ENCODE data around the gene SLC12A3.
"Not testable (repeated sequence)": the region's sequence is repeated elsewhere in the genome, so short reads cannot be mapped to it uniquely, and the experiment has no call there.

Gene SLC12A3

DNA sequence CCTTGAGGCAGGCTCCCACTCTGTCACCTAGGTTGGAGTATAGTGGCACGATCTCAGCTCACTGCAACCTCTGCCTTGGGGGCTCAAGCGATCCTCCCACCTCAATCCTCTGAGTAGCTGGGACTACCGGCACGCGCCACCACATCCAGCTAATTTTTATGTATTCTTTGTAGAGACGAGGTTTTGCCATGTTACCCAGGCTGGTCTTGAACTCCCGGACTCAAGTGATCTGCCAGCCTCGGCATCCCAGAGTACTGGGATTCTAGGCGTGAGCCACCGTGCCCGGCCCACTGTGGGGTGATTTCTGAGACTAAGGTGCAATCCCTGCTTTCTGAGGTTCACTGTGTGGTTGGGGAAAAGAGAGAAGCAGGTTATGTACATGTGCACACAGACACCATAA is 12.0 kb upstream of the SLC12A3 start:
- ATAC-seq (replicated peaks) (no peak), DNase-seq (no peak)
- Mint-ChIP-seq H3K9me3 (no peaks in the 10 kb centered on the region), H3K36me3 (peaks cover 1 to 5% of the 10 kb centered on the region in 2 donors), H3K4me1 (peaks cover 5 to 14% of the 10 kb centered on the region in 2 donors), H3K27me3 (no peaks in the 10 kb centered on the region), H3K4me3 (no peak overlapping the region), H3K27ac (no peak overlapping the region)

- no peaks in the 10 kb centered on the region for H3K27me3 Mint-ChIP-seq
- H3K4me3 Mint-ChIP-seq, result no peak overlapping the region
- no peak overlapping the region for H3K27ac Mint-ChIP-seq
- ATAC-seq (replicated peaks), result no peak
- DNase-seq, result no peak
- no peaks in the 10 kb centered on the region for H3K9me3 Mint-ChIP-seq
- no peaks in the 10 kb centered on the region for H3K36me3 Mint-ChIP-seq
- H3K4me1 Mint-ChIP-seq, result peaks cover 7 to 10% of the 10 kb centered on the region in 2 donors
Observed at GRCh38 chr16:56855201-56855600, 9.8 kb upstream of the SLC12A3 start.

DNA sequence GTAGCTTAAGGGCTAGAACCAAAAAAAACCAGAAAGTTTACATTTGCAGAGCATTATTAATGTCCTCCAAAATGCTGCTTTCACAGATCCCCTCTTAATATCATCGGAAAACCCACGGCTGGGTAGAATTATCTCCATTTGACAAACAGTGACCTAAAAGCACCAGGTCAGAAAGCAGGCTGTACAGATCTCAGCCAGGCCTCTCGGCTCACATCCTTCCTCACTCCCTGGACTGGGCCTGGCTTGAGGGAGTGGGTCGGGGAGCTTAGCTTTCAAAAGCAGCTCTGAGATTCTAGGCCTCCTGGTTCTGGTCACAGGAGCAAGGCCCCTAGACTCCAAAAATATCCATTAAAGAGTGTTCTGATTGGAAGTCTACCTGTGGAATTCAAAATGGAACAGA is 9.1 kb upstream of the SLC12A3 start:
- Mint-ChIP-seq H3K4me1 (peaks cover 12 to 17% of the 10 kb centered on the region in 2 donors), H3K4me3 (no peak overlapping the region), H3K9me3 (no peaks in the 10 kb centered on the region), H3K27ac (no peak overlapping the region), H3K27me3 (no peaks in the 10 kb centered on the region), H3K36me3 (no peaks in the 10 kb centered on the region)
- DNase-seq (no peak), ATAC-seq (replicated peaks) (no peak)

GRCh38 chr16:56856876-56857447 is 8.0 kb upstream of the SLC12A3 start:
- DNase-seq, result no peak
- Mint-ChIP-seq H3K4me3 (no peak overlapping the region), H3K9me3 (no peaks in the 10 kb centered on the region), H3K4me1 (peaks cover 17 to 25% of the 10 kb centered on the region in 2 donors), H3K27ac (no peak overlapping the region), H3K27me3 (no peaks in the 10 kb centered on the region), H3K36me3 (no peaks in the 10 kb centered on the region)
- ATAC-seq (replicated peaks), result no peak

DNA sequence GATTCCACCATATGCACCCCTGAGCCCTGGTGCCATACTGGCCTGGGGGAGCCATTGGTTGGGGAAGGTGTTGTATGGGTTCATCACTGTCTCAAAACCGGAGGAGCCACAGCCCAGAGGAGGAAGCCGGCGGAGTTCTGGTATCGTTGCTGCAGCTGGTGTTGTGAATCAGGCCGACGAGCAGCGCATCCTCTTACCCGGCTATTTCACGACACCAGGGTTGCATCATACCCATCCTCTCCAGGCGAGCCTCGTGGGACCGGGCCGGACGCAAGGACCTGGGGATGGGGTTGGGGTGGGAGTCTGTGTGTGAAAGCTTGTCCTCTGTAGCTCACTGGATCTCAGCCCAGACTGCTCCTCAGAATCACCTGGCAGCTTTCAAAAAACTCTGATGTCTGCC is 6.6 kb upstream of the SLC12A3 start:
- H3K27ac Mint-ChIP-seq, result no peak overlapping the region

DNA sequence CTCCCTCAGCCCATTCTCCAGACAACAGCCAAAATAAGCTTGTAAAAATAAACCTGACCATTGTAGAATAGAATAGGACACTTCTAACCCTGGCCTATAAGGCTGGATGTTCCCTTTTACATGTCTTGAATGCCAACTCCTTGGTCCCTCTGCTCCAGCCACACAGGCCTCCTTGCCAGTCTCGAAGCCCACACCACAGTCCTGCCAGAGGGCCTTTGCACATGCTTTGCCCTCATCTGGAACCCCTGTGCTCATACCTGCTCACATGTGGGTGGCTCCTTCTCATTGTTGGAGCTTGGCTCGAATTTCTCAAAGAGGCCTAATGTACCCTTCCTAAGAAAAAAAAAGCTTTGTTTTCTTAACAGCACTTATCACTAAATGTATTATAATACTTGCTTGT is 5.4 kb upstream of the SLC12A3 start:
- Mint-ChIP-seq H3K27me3 (no peaks in the 10 kb centered on the region), H3K4me1 (peaks cover 25 to 38% of the 10 kb centered on the region in 2 donors), H3K9me3 (no peaks in the 10 kb centered on the region), H3K4me3 (no peak overlapping the region), H3K36me3 (no peaks in the 10 kb centered on the region), H3K27ac (peak overlapping the region; percentile 42)
- ATAC-seq (replicated peaks), result no peak
- no peak for DNase-seq

More for the DNA sequence above, 6.6 kb upstream of the SLC12A3 start:
- Mint-ChIP-seq H3K4me3 (no peak overlapping the region), H3K9me3 (no peaks in the 10 kb centered on the region), H3K4me1 (peaks cover 25 to 38% of the 10 kb centered on the region in 2 donors), H3K27me3 (no peaks in the 10 kb centered on the region), H3K36me3 (no peaks in the 10 kb centered on the region)
- no peak for ATAC-seq (replicated peaks)
- DNase-seq, result no peak

DNA sequence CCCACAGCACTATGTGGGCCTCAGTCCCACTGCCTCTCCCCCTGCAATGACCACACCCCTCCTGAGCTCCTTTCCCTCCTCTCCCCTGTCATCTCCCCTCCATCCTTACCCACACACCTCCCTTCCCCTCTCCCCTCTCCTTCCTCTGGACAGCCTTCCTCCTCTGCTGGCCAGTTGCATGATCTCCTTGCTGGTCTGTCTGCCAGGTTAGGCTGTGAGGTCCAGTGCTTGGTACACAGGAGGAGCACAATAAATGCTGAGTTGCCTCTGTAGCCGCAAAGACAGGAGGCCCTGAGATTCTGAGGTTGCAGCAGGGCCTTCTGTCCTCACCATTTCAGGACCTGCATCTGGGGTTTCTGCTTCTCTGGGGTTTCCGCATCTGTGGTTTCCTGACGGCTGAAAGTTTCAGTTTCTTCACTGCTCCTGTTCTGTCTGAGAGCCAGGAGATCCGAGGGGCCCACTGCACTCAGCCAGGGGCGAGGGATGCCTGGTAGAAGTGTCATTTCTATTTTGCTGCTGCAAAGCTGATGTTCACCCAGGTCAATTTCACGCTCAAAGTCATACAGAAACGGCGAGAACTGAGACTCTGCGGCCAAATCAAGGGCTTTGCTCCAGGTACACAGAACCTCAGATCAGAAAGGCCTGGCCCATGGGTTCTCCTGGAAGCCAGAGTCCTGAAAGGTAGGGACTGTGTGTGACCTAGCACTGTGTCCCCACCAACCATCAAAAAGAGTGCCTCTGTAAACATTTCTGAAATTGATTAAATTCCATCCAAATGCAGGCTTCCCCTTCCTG is 4.6 kb upstream of the SLC12A3 start:
- Mint-ChIP-seq H3K27me3 (no peaks in the 10 kb centered on the region), H3K4me1 (peaks cover 25 to 38% of the 10 kb centered on the region in 2 donors), H3K9me3 (no peaks in the 10 kb centered on the region), H3K36me3 (no peaks in the 10 kb centered on the region), H3K4me3 (peak overlapping the region; percentile 56 to 75), H3K27ac (peak overlapping the region; percentile 93)
- peak; percentile 83 for ATAC-seq (replicated peaks)
- DNase-seq, result peak; percentile 26

- Mint-ChIP-seq H3K4me3 (no peak overlapping the region), H3K9me3 (no peaks in the 10 kb centered on the region), H3K36me3 (no peaks in the 10 kb centered on the region), H3K27me3 (no peaks in the 10 kb centered on the region), H3K27ac (peak overlapping the region; percentile 45), H3K4me1 (peaks cover 25 to 38% of the 10 kb centered on the region in 2 donors)
- DNase-seq (no peak), ATAC-seq (replicated peaks) (peak; percentile 29 to 31)
Observed at GRCh38 chr16:56861092-56861610, 3.9 kb upstream of the SLC12A3 start.

GRCh38 chr16:56861756-56862155 is 3.3 kb upstream of the SLC12A3 start:
- Mint-ChIP-seq H3K27me3 (no peaks in the 10 kb centered on the region), H3K36me3 (no peaks in the 10 kb centered on the region), H3K4me1 (peaks cover 26 to 40% of the 10 kb centered on the region in 2 donors), H3K9me3 (no peaks in the 10 kb centered on the region), H3K4me3 (no peak overlapping the region), H3K27ac (peak overlapping the region; percentile 15)
- no peak for ATAC-seq (replicated peaks)
- DNase-seq, result no peak

DNA sequence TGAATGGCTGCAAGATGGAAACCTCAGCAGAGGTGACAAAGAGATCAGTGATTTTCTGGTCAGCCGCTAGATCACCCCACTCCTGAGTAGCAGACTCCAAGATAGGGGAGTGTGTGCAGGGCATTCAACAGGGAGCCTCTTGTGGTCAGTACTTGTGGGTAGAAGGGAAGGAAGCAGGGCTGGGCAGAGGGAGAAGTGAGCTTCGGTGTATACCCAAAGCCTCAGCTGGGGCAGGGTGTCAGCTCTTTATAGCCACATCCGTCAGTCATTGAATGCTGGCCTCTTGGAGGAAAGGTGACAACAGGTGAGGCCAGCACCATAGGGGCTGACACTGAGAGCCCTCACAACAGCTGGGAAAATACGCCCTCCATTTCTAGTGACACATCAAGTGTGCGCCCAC is 2.2 kb upstream of the SLC12A3 start:
- Mint-ChIP-seq H3K27ac (no peak overlapping the region), H3K27me3 (no peaks in the 10 kb centered on the region), H3K4me1 (peaks cover 32 to 50% of the 10 kb centered on the region in 2 donors), H3K4me3 (no peak overlapping the region), H3K36me3 (no peaks in the 10 kb centered on the region), H3K9me3 (no peaks in the 10 kb centered on the region)
- ATAC-seq (replicated peaks) (peak in 1 of 2 donors; percentile 11), DNase-seq (no peak)

- H3K27ac Mint-ChIP-seq, result peak overlapping the region; percentile 53
Observed at GRCh38 chr16:56865394-56866062, 521 bp downstream of the SLC12A3 start.

DNA sequence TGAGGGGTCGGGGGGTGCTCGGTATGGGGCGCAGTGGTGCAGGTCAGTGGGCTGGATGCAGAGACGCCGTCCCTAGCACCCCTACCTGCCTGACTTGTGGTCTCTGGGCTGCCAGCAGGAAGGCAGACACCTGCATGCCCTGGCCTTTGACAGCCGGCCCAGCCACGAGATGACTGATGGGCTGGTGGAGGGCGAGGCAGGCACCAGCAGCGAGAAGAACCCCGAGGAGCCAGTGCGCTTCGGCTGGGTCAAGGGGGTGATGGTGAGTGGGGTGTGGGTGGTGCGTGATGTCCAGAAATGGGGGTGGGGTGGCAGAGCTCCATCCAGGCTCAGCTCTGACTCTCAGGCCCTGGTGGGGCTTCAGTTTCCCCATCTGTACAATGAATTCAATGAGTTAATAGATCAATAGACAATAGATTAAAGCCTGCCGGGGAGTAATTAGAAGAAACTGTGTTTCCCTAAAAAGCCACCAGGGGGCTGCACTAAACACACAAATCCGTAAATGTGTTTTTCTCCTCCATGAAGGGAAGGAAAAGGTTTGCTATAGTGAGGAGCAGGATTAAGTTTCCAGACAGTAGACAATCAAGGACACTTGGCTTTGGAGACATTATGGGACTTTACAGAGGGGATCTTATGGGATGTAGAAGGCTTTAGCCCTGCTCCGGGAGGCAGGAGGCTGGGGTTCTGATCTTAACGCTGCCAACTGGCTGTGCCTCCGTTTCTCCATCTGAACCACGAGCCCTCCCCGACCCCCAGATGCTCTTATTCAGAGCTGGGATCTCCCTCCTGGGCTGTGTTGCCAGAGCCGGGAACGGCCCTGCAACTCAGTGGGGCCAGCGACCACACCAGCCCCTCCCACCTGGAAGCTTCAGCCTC is 2.2 kb downstream of the SLC12A3 start:
- no peak for ATAC-seq (replicated peaks)
- Mint-ChIP-seq H3K9me3 (no peaks in the 10 kb centered on the region), H3K27ac (peak overlapping the region; percentile 91), H3K4me3 (peak overlapping the region; percentile 46 to 53), H3K27me3 (no peaks in the 10 kb centered on the region), H3K36me3 (peaks cover 0 to 9% of the 10 kb centered on the region in 2 donors), H3K4me1 (peaks cover 38 to 54% of the 10 kb centered on the region in 2 donors)
- peak; percentile 21 for DNase-seq

More at GRCh38 chr16:56865394-56866062, 521 bp downstream of the SLC12A3 start:
- Mint-ChIP-seq H3K27me3 (no peaks in the 10 kb centered on the region), H3K4me1 (peaks cover 31 to 51% of the 10 kb centered on the region in 2 donors), H3K36me3 (peaks cover 0 to 5% of the 10 kb centered on the region in 2 donors), H3K9me3 (no peaks in the 10 kb centered on the region), H3K4me3 (no peak overlapping the region)
- DNase-seq, result no peak
- ATAC-seq (replicated peaks), result no peak

- H3K9me3 Mint-ChIP-seq, result no peaks in the 10 kb centered on the region
- H3K27me3 Mint-ChIP-seq, result no peaks in the 10 kb centered on the region
- peaks cover 37 to 54% of the 10 kb centered on the region in 2 donors for H3K4me1 Mint-ChIP-seq
- no peak overlapping the region for H3K4me3 Mint-ChIP-seq
- DNase-seq, result no peak
- H3K27ac Mint-ChIP-seq, result no peak overlapping the region
- H3K36me3 Mint-ChIP-seq, result peaks cover 0 to 12% of the 10 kb centered on the region in 2 donors
- ATAC-seq (replicated peaks), result no peak
Observed at GRCh38 chr16:56868175-56868574, 3.2 kb downstream of the SLC12A3 start.

GRCh38 chr16:56868766-56869165 is 3.8 kb downstream of the SLC12A3 start:
- Mint-ChIP-seq H3K4me1 (peaks cover 38 to 55% of the 10 kb centered on the region in 2 donors), H3K36me3 (peaks cover 0 to 12% of the 10 kb centered on the region in 2 donors)
- H3K27me3 Mint-ChIP-seq; H3K27ac Mint-ChIP-seq; H3K4me3 Mint-ChIP-seq; DNase-seq; H3K9me3 Mint-ChIP-seq; ATAC-seq (replicated peaks): not testable (repeated sequence)
